H9 (cell line): ENCODE data around the gene PTTG2. TPM values are rescaled to one million over a fixed set of nuclear protein-coding genes. Genes with fewer than 3 reads are reported as not detected.

Experiments
- DNase-seq: peaks from one replicate; pipeline ENCODE4 v3.0.0-alpha.2; 2017
- H2AFZ ChIP-seq: one replicate; pipeline ENCODE4 v1.6.1; 2013; ENCODE audit warnings: mild to moderate bottlenecking, low read length, control low read depth, moderate library complexity
- H2AK5ac ChIP-seq: 2 replicates; pipeline ENCODE4 v1.6.1; 2013; ENCODE audit warnings: low read length, control low read depth, mixed read lengths; ENCODE audit not compliant: insufficient read length
- H2BK120ac ChIP-seq: one replicate; pipeline ENCODE4 v1.6.1; 2013; ENCODE audit warnings: low read depth, mild to moderate bottlenecking, low read length, control low read depth, inconsistent platforms; ENCODE audit not compliant: poor library complexity, severe bottlenecking
- H2BK12ac ChIP-seq: 2 replicates; pipeline ENCODE4 v1.6.1; 2013; ENCODE audit warnings: low read length, control low read depth, mixed read lengths, low read depth; ENCODE audit not compliant: insufficient read length
- H2BK15ac ChIP-seq: 2 replicates; pipeline ENCODE4 v1.6.1; 2013; ENCODE audit warnings: low read depth, low read length, control low read depth
- H2BK20ac ChIP-seq: one replicate; pipeline ENCODE4 v1.6.1; 2013; ENCODE audit warnings: low read depth, mild to moderate bottlenecking, low read length, control low read depth, inconsistent platforms; ENCODE audit not compliant: poor library complexity, severe bottlenecking
- H2BK5ac ChIP-seq: 2 replicates; pipeline ENCODE4 v1.6.1; 2013; ENCODE audit warnings: low read length, control low read depth, mixed read lengths; ENCODE audit not compliant: insufficient read length
- H3K14ac ChIP-seq: 2 replicates; pipeline ENCODE4 v1.6.1; 2013; ENCODE audit warnings: low read length, control low read depth; ENCODE audit not compliant: insufficient read depth
- H3K18ac ChIP-seq: 2 replicates; pipeline ENCODE4 v1.6.1; 2013; ENCODE audit warnings: low read depth, mild to moderate bottlenecking, mixed read lengths, low read length, control low read depth; ENCODE audit not compliant: insufficient read length
- H3K23ac ChIP-seq: 2 replicates; pipeline ENCODE4 v1.6.1; 2013; ENCODE audit warnings: low read length, control low read depth, mixed read lengths, low read depth; ENCODE audit not compliant: insufficient read length
- H3K23me2 ChIP-seq: 2 replicates; pipeline ENCODE4 v1.6.1; 2013; ENCODE audit warnings: low read depth, mild to moderate bottlenecking, mixed read lengths, low read length, control low read depth; ENCODE audit not compliant: insufficient read length, poor library complexity, severe bottlenecking
- H3K27ac ChIP-seq: 2 replicates; pipeline ENCODE4 v1.5.1; 2013; ENCODE audit warnings: low read length, control low read depth, mixed read lengths, low read depth; ENCODE audit not compliant: insufficient read length
- H3K27me3 ChIP-seq: 2 replicates; pipeline ENCODE4 v1.6.1; 2013; ENCODE audit warnings: low read length, control low read depth, inconsistent platforms; ENCODE audit not compliant: insufficient read depth
- H3K4ac ChIP-seq: 2 replicates; pipeline ENCODE4 v1.6.1; 2013; ENCODE audit warnings: low read depth, mild to moderate bottlenecking, control low read depth, inconsistent platforms, low read length, moderate library complexity
- H3K4me1 ChIP-seq: 2 replicates; pipeline ENCODE4 v1.6.1; 2013; ENCODE audit warnings: low read length, control low read depth, inconsistent platforms; ENCODE audit not compliant: insufficient read depth
- H3K4me2 ChIP-seq: 2 replicates; pipeline ENCODE4 v1.6.1; 2013; ENCODE audit warnings: low read length, control low read depth, mixed read lengths; ENCODE audit not compliant: insufficient read length, insufficient read depth
- H3K56ac ChIP-seq: 2 replicates; pipeline ENCODE4 v1.6.1; 2013; ENCODE audit warnings: low read depth, mild to moderate bottlenecking, mixed read lengths, low read length, control low read depth; ENCODE audit not compliant: insufficient read length
- H3K79me1 ChIP-seq: 2 replicates; pipeline ENCODE4 v1.6.1; 2013; ENCODE audit warnings: low read depth, mild to moderate bottlenecking, moderate library complexity, low read length, control low read depth, inconsistent platforms; ENCODE audit not compliant: insufficient read depth, poor library complexity, severe bottlenecking
- H3K79me2 ChIP-seq: 2 replicates; pipeline ENCODE4 v1.6.1; 2013; ENCODE audit warnings: low read length, control low read depth, inconsistent platforms; ENCODE audit not compliant: insufficient read depth
- H3K9ac ChIP-seq: 2 replicates; pipeline ENCODE4 v1.6.1; 2013; ENCODE audit warnings: low read length, control low read depth, mixed read lengths; ENCODE audit not compliant: insufficient read length; ENCODE audit errors: extremely low read depth
- H3K9me3 ChIP-seq: one replicate; pipeline ENCODE4 v1.6.1; 2013; ENCODE audit warnings: low read depth, low read length, inconsistent platforms; ENCODE audit not compliant: control insufficient read depth
- H3T11ph ChIP-seq: one replicate; pipeline ENCODE4 v1.6.1; 2013; ENCODE audit warnings: mild to moderate bottlenecking, low read length, control low read depth, inconsistent platforms
- H4K20me1 ChIP-seq: one replicate; pipeline ENCODE4 v1.6.1; 2013; ENCODE audit not compliant: control insufficient read depth, insufficient read length, insufficient read depth
- H4K5ac ChIP-seq: 2 replicates; pipeline ENCODE4 v1.6.1; 2013; ENCODE audit warnings: low read depth, mild to moderate bottlenecking, mixed read lengths, low read length, control low read depth; ENCODE audit not compliant: insufficient read length
- H4K8ac ChIP-seq: replicated peaks from 2 replicates; pipeline ENCODE4 v1.6.1; 2013; ENCODE audit warnings: low read length, control low read depth, mixed read lengths, low read depth; ENCODE audit not compliant: insufficient read length
- H4K91ac ChIP-seq: 2 replicates; pipeline ENCODE4 v1.6.1; 2013; ENCODE audit warnings: low read depth, mild to moderate bottlenecking, moderate library complexity, mixed read lengths, low read length, control low read depth; ENCODE audit not compliant: insufficient read length
- H3K27ac Mint-ChIP-seq, 3 experiments: 2 replicates in 2 of 3; 3 replicates in 1 of 3; pipeline ENCODE4 v1.8.0; 2020 to 2021; ENCODE audit warnings: mixed read lengths in 3 of 3, mild to moderate bottlenecking in 1 of 3, moderate library complexity in 1 of 3
- H3K27me3 Mint-ChIP-seq: 2 replicates; pipeline ENCODE4 v1.8.0; 2021; ENCODE audit warnings: low read depth, mild to moderate bottlenecking, moderate library complexity, mixed read lengths
- H3K36me3 Mint-ChIP-seq, 3 experiments: 2 replicates in 2 of 3; 3 replicates in 1 of 3; pipeline ENCODE4 v1.8.0; 2020 to 2021; ENCODE audit warnings: low read depth in 3 of 3, mixed read lengths in 3 of 3; ENCODE audit not compliant: insufficient read depth in 1 of 3
- H3K4me1 Mint-ChIP-seq, 2 experiments: 2 replicates each; pipeline ENCODE4 v1.8.0; 2020; ENCODE audit warnings: mixed read lengths in 2 of 2
- H3K4me3 Mint-ChIP-seq, 2 experiments: 2 replicates in 1 of 2; 3 replicates in 1 of 2; pipeline ENCODE4 v1.8.0; 2020 to 2021; ENCODE audit warnings: mild to moderate bottlenecking in 2 of 2, mixed read lengths in 2 of 2, moderate library complexity in 1 of 2
- H3K9me3 Mint-ChIP-seq, 2 experiments: 2 replicates in 1 of 2; 3 replicates in 1 of 2; pipeline ENCODE4 v1.8.0; 2020; ENCODE audit warnings: mild to moderate bottlenecking in 2 of 2, mixed read lengths in 2 of 2, moderate library complexity in 1 of 2
- CTCF ChIP-seq: fragments of 200-600 bp; sonication (generic); conservative IDR thresholded peaks from 3 replicates; pipeline ENCODE4 v1.8.0; 2021; ENCODE audit warnings: antibody characterized with exemption, mild to moderate bottlenecking
- WGBS: extraction: QIAGEN DNeasy Blood & Tissue Kit; methylation state at CpG from one replicate; pipeline ENCODE4 v1.1.7; 2013; ENCODE audit warnings: missing lambda C conversion rate, low lambda C conversion rate, mixed read lengths; ENCODE audit not compliant: insufficient read length; ENCODE audit errors: extremely low coverage; 5-methylcytosine and 5-hydroxymethylcytosine counted together
- total RNA-seq: library from RNA; stranded (reverse); gene quantifications from 2 replicates; pipeline ENCODE4 v1.2.1, GENCODE V29; 2021

The PTTG2 gene
- total RNA-seq, 1 experiment from 2014 or later = not detected

DNA sequence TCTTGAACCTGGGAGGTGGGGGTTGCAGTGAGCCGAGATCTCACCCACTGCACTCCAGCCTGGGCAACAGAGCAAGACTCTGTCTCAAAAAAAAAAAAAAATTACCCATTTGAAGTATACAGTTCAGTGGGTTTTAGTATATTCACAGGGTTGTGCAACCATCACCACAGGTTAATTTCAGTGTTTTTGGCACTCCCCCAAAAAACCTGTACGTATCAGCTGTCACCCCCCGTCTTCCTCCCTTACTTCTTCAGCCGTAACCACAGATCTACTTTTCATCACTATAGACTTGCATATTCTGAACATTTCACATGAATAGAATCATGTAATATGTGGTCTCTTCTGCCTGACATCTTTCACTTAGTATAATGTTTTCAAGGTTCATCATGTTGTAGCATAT, 11.7 kb upstream of the PTTG2 start:
- no peaks in the 10 kb centered on the region for H3K23me2 ChIP-seq
- H2BK15ac ChIP-seq = no peak overlapping the region
- Mint-ChIP-seq H3K27me3 (no peaks in the 10 kb centered on the region; the same call in none of the 2 replicates), H3K36me3 (peaks cover 0 to 4% (median 0%) of the 10 kb centered on the region in 3 experiments; a peak in 1 of 7 replicates), H3K9me3 (no peaks in the 10 kb centered on the region; a peak in 1 of 5 replicates), H3K4me1 (0 out of 4 replicates have a peak, but pooled peaks cover 0 to 3% of the 10 kb centered on the region in 2 experiments), H3K4me3 (no peak overlapping the region), H3K27ac (no peak overlapping the region)
- H3K18ac ChIP-seq = no peak overlapping the region
- no peak overlapping the region for H3T11ph ChIP-seq
- H2BK12ac ChIP-seq = no peak overlapping the region
- H4K20me1 ChIP-seq = no peaks in the 10 kb centered on the region
- no peak overlapping the region for H2BK120ac ChIP-seq
- H3K14ac ChIP-seq = no peak overlapping the region
- no peaks in the 10 kb centered on the region for H3K79me1 ChIP-seq
- H3K9me3 ChIP-seq = no peaks in the 10 kb centered on the region
- H3K4ac ChIP-seq = no peak overlapping the region
- no peak overlapping the region for H3K56ac ChIP-seq
- H3K23ac ChIP-seq = no peak overlapping the region
- H4K91ac ChIP-seq = no peak overlapping the region
- no peak overlapping the region for H3K27ac ChIP-seq
- no peak overlapping the region for H2AFZ ChIP-seq
- no CpG with 5 or more reads among the region's 4 CpGs for WGBS
- no peak overlapping the region for H4K5ac ChIP-seq
- no peaks in the 10 kb centered on the region for H3K79me2 ChIP-seq
- no peak overlapping the region for H3K9ac ChIP-seq
- no peaks in the 10 kb centered on the region; the same call in 1 of the 2 replicates for H3K4me1 ChIP-seq
- no peak overlapping the region for H2AK5ac ChIP-seq
- no peak overlapping the region for H4K8ac ChIP-seq
- no peak for TF ChIP-seq CTCF
- no peak overlapping the region for H2BK5ac ChIP-seq
- DNase-seq = no peak
- H2BK20ac ChIP-seq = no peak overlapping the region
- no peak overlapping the region for H3K4me2 ChIP-seq
- H3K27me3 ChIP-seq = no peaks in the 10 kb centered on the region
